SKM-1 treated with dmso at 0.1 percent for 144 hours (cell line): ENCODE data around the gene GPC6.

ENCODE experiments used
- DNase-seq: peaks from one replicate; lab custom pipeline; 2025; ENCODE audit not compliant: unreplicated experiment; lab: John Stamatoyannopoulos, UW

Gene GPC6

GRCh38 chr13:94140027-94140426 is 913.4 kb downstream of the GPC6 start:
- no peak for DNase-seq

DNA sequence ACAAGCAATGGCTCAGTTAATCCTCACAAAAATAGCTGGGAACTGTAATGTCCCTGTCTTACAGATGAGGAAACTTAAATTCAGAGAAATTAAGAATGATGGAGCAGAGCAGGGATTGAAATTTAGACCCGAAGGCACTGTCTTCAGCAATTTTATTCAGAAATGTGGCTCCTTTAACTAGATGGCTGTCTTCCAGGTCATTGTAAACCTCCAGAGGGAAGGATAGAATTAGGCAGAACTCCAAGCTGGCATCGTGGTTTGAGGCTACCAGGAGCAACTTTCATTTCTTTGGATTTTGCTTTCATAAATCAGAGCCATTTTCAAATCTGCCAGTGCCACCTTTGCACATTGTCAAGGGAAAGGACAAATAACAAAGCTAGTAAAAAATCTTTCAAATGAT is 913.9 kb downstream of the GPC6 start:
- DNase-seq = no peak

GRCh38 chr13:94143624-94144350 is 917.2 kb downstream of the GPC6 start:
- DNase-seq = no peak

DNA sequence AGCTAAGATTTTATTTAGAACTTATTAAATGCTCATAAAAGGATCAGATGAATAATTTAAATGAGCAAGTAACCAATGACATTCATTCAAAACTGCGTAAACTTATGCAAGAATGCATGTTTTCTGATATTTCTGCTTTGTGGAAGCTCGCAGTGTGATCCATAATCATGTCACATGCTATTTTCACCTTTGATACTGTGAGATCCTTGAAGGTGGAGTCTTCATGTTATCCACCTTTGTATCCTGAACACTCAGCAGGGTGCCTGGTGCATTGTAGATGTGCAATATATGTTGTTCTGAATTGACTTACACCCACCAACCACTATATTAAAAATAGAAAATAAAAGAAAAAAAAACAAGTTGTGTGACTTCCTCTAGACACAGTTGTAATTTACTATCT is 919.4 kb downstream of the GPC6 start:
- no peak for DNase-seq

- DNase-seq = no peak
Measured at GRCh38 chr13:94153586-94153985, 927.0 kb downstream of the GPC6 start.

DNA sequence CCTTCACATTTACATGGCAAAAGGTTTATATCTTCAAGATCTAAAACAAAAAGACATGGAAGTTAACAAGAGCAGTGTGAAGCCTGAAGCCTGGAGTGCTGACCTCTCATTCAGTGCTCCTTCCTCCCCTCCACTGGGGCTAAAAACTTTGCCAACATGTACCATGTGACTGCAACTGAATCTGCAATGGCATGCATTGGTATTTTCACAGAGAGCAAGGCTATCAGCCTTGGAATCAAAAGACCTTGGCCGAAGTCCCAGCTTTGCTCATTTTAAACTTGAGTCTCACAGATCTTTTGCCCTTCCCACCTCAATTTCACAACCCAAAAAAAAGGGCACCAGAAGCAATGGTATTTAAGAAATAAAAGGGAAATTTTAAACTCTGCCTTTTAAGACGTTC is 927.8 kb downstream of the GPC6 start:
- DNase-seq = no peak

- no peak for DNase-seq
Measured at GRCh38 chr13:94157705-94158218, 931.2 kb downstream of the GPC6 start.

- no peak for DNase-seq
Measured at GRCh38 chr13:94160875-94161274, 934.3 kb downstream of the GPC6 start.

DNA sequence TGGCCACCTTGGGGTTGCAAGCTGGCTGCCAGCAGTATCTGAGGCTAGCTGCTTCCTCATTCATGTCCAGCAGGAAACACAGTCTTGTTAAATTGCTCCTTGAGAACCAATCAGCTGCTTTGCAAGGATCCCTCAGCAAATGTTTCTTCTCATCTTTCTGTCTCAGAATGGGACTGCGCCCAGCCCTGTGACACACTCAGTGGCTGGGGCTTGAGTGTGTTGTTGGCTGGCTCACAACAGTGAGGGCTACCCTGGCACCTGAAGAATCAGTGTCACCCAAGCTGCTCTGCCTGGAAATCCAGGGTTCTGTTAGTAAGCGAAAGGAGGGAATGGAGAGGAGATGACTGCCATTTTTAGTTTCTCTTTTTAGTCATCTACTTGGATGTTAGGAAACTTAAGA is 935.7 kb downstream of the GPC6 start:
- DNase-seq = no peak

GRCh38 chr13:94163535-94163934 is 936.9 kb downstream of the GPC6 start:
- no peak for DNase-seq

GRCh38 chr13:94168783-94169453 is 942.3 kb downstream of the GPC6 start:
- DNase-seq = no peak

DNA sequence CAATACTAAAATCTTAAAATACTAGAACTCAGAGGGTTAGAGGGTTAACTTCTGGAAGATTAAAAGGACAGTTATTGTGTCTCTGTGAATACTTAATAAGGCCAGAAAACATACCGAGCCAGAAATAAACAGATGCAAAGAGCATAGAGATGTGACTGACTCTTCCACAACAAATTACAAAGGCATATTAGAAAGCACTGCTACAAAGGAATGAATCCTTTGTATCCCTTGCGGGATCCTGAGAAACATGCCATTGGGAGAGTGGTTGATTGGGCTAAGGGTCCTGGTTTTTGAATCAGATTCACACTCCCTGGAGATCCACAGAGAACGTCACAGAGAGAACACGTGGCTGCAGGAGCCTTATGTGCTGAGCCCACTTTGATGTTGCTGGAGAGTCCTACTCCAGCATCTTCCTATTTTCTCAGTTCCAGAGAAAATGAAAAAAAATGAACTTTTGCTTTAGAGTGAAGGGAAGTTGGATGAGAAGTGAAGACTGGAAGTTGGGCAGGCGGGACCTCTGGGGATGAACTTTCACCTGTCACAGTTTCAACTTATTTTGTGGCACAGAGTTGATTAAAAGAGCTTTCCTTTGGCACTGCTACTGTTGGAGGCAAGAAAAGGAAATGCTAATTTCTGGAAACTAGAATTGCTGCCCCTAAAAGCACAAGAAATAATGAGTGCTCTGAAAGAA is 943.0 kb downstream of the GPC6 start:
- no peak for DNase-seq

DNA sequence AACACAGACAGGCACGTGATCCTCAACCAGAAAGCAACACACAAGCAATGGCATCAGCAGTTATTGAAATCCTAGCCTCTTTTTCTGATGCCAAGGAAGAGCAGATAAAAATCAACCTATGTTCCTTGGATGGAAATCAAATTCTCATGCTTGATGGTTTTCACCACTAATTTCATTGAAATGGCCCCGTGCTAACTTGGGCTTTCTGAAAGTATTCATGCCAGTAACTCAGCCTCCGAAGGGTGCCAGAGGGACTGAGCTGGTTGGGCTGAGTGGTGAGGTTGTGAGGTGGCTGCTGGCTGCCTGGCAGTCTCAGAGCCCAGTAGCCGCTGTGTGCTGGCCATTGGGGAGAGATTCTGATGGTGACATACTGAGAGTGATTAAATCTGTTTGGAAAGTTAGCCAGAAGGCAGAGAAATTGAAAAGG is 943.6 kb downstream of the GPC6 start:
- DNase-seq = no peak

DNA sequence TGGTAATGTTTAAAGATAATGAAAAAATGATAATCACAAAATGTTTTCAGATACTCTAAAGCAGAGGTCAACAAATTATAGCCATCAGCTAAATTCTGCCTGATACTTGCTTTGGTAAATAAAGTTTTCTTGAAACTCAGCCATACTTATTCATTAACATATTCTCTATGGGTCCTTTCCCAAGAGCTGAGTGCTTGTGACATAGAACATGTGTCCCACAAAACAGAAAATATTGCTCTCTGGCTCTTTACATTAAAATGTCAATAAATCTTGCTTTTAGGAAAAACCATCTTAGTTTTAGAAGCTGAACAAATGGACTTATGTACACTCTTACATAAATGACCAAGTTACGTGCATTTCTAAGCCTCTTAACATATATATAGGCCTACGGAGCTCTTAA is 945.8 kb downstream of the GPC6 start:
- no peak for DNase-seq

DNA sequence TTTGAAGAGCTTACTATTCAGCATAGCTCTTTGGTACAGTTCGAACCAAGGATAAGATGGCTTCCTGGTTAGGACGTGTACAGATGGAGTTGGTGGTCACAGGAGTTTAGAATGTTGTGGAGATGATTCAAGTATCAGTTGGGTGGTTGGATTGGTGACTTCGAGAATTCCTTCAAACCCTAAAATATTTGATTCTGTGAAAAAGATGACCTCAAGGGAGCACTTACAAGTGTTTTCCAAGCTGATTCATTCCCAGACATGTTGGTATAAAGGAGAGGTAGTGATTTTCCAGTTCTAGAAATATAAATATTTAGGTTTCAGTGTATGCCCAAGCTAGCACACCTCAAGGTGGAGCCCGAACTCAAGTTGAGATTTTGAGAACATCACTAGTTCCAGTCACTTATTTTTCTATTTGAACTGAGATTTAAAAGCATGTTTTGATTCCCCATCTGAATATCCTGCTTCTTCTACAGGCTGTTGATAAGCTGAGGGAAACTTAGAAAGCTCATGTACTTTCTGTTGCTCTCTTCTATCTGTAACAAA is 946.8 kb downstream of the GPC6 start:
- no peak for DNase-seq

GRCh38 chr13:94174009-94174408 is 947.4 kb downstream of the GPC6 start:
- no peak for DNase-seq

DNA sequence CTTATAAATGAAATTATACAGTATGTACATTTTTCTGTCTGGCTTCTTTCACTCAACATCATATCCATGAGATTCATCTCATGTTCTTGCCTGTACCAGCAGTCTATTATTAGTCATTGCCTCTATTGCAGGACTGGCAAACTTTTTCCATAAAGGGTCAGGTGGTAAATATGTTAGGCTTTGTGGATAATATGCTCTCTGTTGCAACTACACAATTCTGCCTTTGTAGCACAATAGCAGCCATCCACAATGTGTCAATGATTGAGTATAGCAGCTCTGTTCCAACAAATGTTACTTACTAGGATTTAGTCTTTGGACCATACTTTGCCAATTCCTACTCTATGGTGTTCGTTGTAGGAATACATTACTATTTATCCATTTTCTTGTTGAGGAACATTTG is 948.5 kb downstream of the GPC6 start:
- DNase-seq = no peak

DNA sequence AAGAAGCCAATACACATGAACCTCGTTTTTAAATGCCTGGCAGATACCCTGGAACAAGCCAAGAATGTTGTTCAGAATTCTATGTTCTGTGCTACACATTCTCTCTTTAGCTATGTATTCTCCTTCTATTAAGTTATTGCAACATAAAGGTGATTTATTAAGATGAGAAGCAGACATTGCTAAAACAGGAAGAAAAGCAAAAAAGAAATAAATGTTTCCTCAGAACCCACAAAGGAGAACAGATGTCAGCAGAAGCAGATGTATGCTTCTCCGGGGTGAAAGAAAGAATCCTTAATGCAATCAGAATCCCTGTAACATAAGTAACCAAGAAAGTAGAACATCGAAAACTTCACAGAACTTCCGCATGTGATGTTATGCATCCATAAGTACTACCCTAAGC is 950.0 kb downstream of the GPC6 start:
- DNase-seq = peak; percentile 44

DNA sequence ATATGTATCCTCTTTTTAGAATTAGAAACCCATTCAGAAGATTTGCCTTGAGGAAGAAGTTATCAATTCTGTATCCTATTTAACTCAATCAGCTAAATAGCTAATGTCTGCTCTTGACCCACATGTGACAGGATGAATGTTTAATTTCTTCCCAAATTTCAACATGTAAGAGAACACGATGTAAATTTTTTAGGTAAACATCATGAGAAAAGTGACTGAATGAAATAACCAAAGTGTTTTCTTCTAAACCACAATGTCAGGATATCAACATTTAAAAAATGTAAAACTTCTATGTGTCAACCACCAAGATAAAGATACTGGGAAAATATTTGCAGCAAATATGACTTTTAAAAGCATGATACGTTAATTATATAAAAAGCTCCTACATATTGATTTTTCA is 950.4 kb downstream of the GPC6 start:
- no peak for DNase-seq

DNA sequence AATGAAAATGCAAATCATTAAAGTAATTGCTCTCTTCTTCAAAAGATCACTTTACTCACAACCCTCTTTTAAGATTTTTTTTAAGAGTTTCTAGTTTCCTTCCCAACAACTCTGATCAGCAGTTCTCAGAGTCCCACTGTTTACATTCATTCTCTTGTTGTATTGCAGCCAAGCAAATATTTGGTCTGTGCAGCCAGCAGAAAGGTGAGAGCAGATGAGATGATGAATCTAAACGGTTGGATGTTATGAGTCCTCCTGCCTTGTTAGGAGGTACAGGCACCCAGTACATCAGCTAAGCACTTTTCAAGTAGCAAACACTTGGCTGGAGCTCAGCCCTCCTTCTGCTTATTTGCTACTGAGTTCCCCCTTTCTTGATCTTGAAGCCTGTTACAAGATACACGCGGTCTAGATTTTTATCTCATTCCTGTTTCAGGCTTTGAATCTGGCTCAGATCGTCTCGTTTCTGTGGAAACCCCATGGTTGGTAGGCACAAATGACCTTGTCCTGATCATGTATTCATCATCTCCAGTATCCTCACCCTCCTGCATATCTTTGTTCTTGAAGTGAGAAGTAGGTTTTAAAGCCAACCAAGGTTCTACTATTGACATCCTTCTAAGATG is 952.1 kb downstream of the GPC6 start:
- DNase-seq = no peak

GRCh38 chr13:94181461-94182107 is 955.0 kb downstream of the GPC6 start:
- DNase-seq = no peak
